H1 (cell line): ENCODE data around the gene PKP3. TPM values are rescaled to one million over a fixed set of nuclear protein-coding genes. Genes with fewer than 3 reads are reported as not detected.

ENCODE experiments used
- CTCF ChIA-PET: fragments of 300-600 bp; sonication (Branson Sonifier 250); formaldehyde crosslinking; loops from one replicate; lab custom pipeline; 2021; ENCODE audit not compliant: partially characterized antibody; lab: Charles Lee
- POLR2A ChIA-PET: fragments of 300-600 bp; sonication (Branson Sonifier 250); formaldehyde crosslinking; loops from one replicate; lab custom pipeline; 2021; ENCODE audit warnings: inconsistent platforms; ENCODE audit not compliant: partially characterized antibody; lab: Charles Lee
- DNase-seq, 2 experiments: peaks; one replicate each; pipeline versions ENCODE4 v3.0.0 to v3.0.0-alpha.2; 2010 to 2022; ENCODE audit warnings: low spot score in 2 of 2, low read depth in 1 of 2, mixed read lengths in 1 of 2
- FAIRE-seq: peaks from 2 replicates; lab custom pipeline; 2011; peaks lifted over from hg19 to GRCh38; lab: Jason Lieb, UNC
- H2AFZ ChIP-seq: 2 replicates; pipeline ENCODE4 v1.8.1; 2012; ENCODE audit warnings: low read length, inconsistent platforms
- H2AK5ac ChIP-seq: 2 replicates; pipeline ENCODE4 v1.6.1; 2013; ENCODE audit warnings: low read depth, low read length
- H2BK120ac ChIP-seq: replicated peaks from 2 replicates; pipeline ENCODE3; 2013; ENCODE audit warnings: low read depth, low read length, inconsistent platforms
- H2BK12ac ChIP-seq: 2 replicates; pipeline ENCODE4 v1.6.1; 2013; ENCODE audit warnings: low read depth, low read length
- H2BK15ac ChIP-seq: 2 replicates; pipeline ENCODE4 v1.6.1; 2013; ENCODE audit warnings: low read length
- H2BK20ac ChIP-seq: 2 replicates; pipeline ENCODE4 v1.6.1; 2013; ENCODE audit warnings: low read length
- H2BK5ac ChIP-seq: 2 replicates; pipeline ENCODE4 v1.6.1; 2013; ENCODE audit warnings: low read depth, low read length
- H3K14ac ChIP-seq: 2 replicates; pipeline ENCODE4 v1.6.1; 2013; ENCODE audit warnings: inconsistent platforms; ENCODE audit not compliant: insufficient read length
- H3K18ac ChIP-seq: 2 replicates; pipeline ENCODE4 v1.6.1; 2013; ENCODE audit warnings: low read length; ENCODE audit errors: extremely low read depth
- H3K23ac ChIP-seq: 2 replicates; pipeline ENCODE4 v1.6.1; 2013; ENCODE audit warnings: inconsistent platforms; ENCODE audit not compliant: insufficient read length
- H3K23me2 ChIP-seq: 2 replicates; pipeline ENCODE4 v1.6.1; 2013; ENCODE audit warnings: low read depth, low read length
- H3K27ac ChIP-seq: 2 replicates; pipeline ENCODE4 v1.6.1; 2011; ENCODE audit warnings: low read depth, low read length, inconsistent platforms
- H3K27me3 ChIP-seq, 4 experiments: replicated peaks in 1 of 4; 1 replicate in 1 of 4; 2 replicates in 3 of 4; pipeline versions ENCODE4 v1.6.1 to v1.8.1; 2011 to 2013; ENCODE audit warnings: low read length in 3 of 4, mild to moderate bottlenecking in 3 of 4, inconsistent platforms in 2 of 4, mixed read lengths in 2 of 4, moderate library complexity in 1 of 4; ENCODE audit not compliant: control insufficient read depth in 3 of 4, insufficient read depth in 3 of 4; ENCODE audit errors: extremely low read depth in 1 of 4
- H3K36me3 ChIP-seq, 4 experiments: 2 replicates each; pipeline versions ENCODE4 v1.6.1 to v1.8.1; 2011 to 2013; ENCODE audit warnings: mild to moderate bottlenecking in 4 of 4, low read length in 3 of 4, moderate library complexity in 2 of 4, control low read depth in 1 of 4, inconsistent platforms in 1 of 4; ENCODE audit not compliant: insufficient read depth in 4 of 4, control insufficient read depth in 2 of 4
- H3K4ac ChIP-seq: replicated peaks from 2 replicates; pipeline ENCODE3; 2013; ENCODE audit warnings: low read length, low read depth, mixed read lengths, inconsistent platforms; ENCODE audit not compliant: insufficient read length
- H3K4me1 ChIP-seq, 4 experiments: replicated peaks in 1 of 4; 1 replicate in 1 of 4; 2 replicates in 3 of 4; pipeline versions ENCODE4 v1.6.1 to v1.8.1; 2011 to 2013; ENCODE audit warnings: low read length in 3 of 4, inconsistent platforms in 2 of 4, mixed read lengths in 1 of 4; ENCODE audit not compliant: insufficient read depth in 4 of 4, control insufficient read depth in 3 of 4
- H3K4me2 ChIP-seq, 2 experiments: 2 replicates each; pipeline versions ENCODE4 v1.6.1 to v1.8.1; 2011 to 2013; ENCODE audit warnings: low read depth in 2 of 2, low read length in 2 of 2, control low read depth in 1 of 2, inconsistent platforms in 1 of 2, mild to moderate bottlenecking in 1 of 2; ENCODE audit not compliant: insufficient read depth in 1 of 2
- H3K4me3 ChIP-seq, 4 experiments: fragments of 200-600, 300-600 bp in 1 of 4; sonication (generic), shearing (Covaris generic), sonication (Bioruptor Twin) in 1 of 4; 2 replicates each; pipeline versions ENCODE4 v1.5.1 to v1.8.1; 2011 to 2016; ENCODE audit warnings: low read length in 4 of 4, low read depth in 3 of 4, control low read depth in 2 of 4, inconsistent platforms in 2 of 4, mild to moderate bottlenecking in 2 of 4, mixed read lengths in 1 of 4, moderate library complexity in 1 of 4; ENCODE audit not compliant: insufficient read depth in 2 of 4; ENCODE audit errors: extremely low read depth in 1 of 4
- H3K56ac ChIP-seq: replicated peaks from 2 replicates; pipeline ENCODE3; 2013; ENCODE audit warnings: low read depth, mild to moderate bottlenecking, mixed read lengths, low read length, inconsistent platforms; ENCODE audit not compliant: insufficient read length
- H3K79me1 ChIP-seq: 2 replicates; pipeline ENCODE4 v1.6.1; 2013; ENCODE audit warnings: low read depth, low read length, control low read depth
- H3K79me2 ChIP-seq, 2 experiments: 2 replicates each; pipeline versions ENCODE4 v1.6.1 to v1.8.1; 2012 to 2013; ENCODE audit warnings: low read length in 2 of 2, mild to moderate bottlenecking in 2 of 2, inconsistent platforms in 1 of 2; ENCODE audit not compliant: insufficient read depth in 2 of 2, control insufficient read depth in 1 of 2
- H3K9ac ChIP-seq, 4 experiments: replicated peaks in 1 of 4; 1 replicate in 1 of 4; 2 replicates in 3 of 4; pipeline versions ENCODE4 v1.6.1 to v1.8.1; 2011 to 2013; ENCODE audit warnings: low read depth in 3 of 4, low read length in 3 of 4, control low read depth in 2 of 4, mild to moderate bottlenecking in 2 of 4, moderate library complexity in 2 of 4, inconsistent platforms in 1 of 4; ENCODE audit errors: extremely low read depth in 1 of 4
- H3K9me3 ChIP-seq, 2 experiments: 2 replicates each; pipeline versions ENCODE4 v1.6.1 to v1.8.1; 2012 to 2013; ENCODE audit warnings: mild to moderate bottlenecking in 2 of 2, moderate library complexity in 2 of 2, control low read depth in 1 of 2, inconsistent platforms in 1 of 2, low read depth in 1 of 2, low read length in 1 of 2, mixed read lengths in 1 of 2; ENCODE audit not compliant: insufficient read depth in 2 of 2
- H4K20me1 ChIP-seq, 2 experiments: replicated peaks in 1 of 2; 2 replicates each; pipeline versions ENCODE3 to v1.8.1; 2011 to 2013; ENCODE audit warnings: inconsistent platforms in 2 of 2, low read length in 2 of 2, mild to moderate bottlenecking in 1 of 2; ENCODE audit not compliant: insufficient read depth in 2 of 2, control insufficient read depth in 1 of 2
- H4K5ac ChIP-seq: 2 replicates; pipeline ENCODE4 v1.6.1; 2013; ENCODE audit warnings: low read length, low read depth, mixed read lengths, inconsistent platforms; ENCODE audit not compliant: insufficient read length
- H4K8ac ChIP-seq: 2 replicates; pipeline ENCODE4 v1.8.0; 2013; ENCODE audit warnings: mild to moderate bottlenecking, moderate library complexity, low read length, inconsistent platforms; ENCODE audit not compliant: insufficient read depth; ENCODE audit errors: extremely low read depth
- H4K91ac ChIP-seq: replicated peaks from 2 replicates; pipeline ENCODE3; 2013; ENCODE audit warnings: low read length, mixed read lengths, inconsistent platforms; ENCODE audit not compliant: insufficient read length
- EGR1 ChIP-seq: IDR thresholded peaks from 2 replicates; pipeline ENCODE4 v1.6.1; 2011; ENCODE audit warnings: low read depth, low read length, borderline replicate concordance
- KDM5A ChIP-seq: fragments of 200-600 bp; IDR thresholded peaks from 2 replicates; pipeline ENCODE4 v1.7.1; 2012; ENCODE audit warnings: mild to moderate bottlenecking, low read length, inconsistent platforms, mixed read lengths
- NRF1 ChIP-seq: IDR thresholded peaks from 2 replicates; pipeline ENCODE4 v1.6.1; 2011; ENCODE audit warnings: mild to moderate bottlenecking, low read depth, low read length, improper control_type of control experiment
- RFX5 ChIP-seq: IDR thresholded peaks from 2 replicates; pipeline ENCODE4 v1.6.1; 2011; ENCODE audit warnings: low read depth, low read length, improper control_type of control experiment, borderline replicate concordance
- YY1 ChIP-seq: IDR thresholded peaks from 2 replicates; pipeline ENCODE4 v1.6.1; 2011; ENCODE audit warnings: low read depth, mild to moderate bottlenecking, low read length
- WGBS, 2 experiments: shearing (Covaris generic) in 1 of 2; methylation state at CpG; one replicate each; pipeline versions ENCODE4 v1.1.6 to v1.1.7; 2013 to 2015; ENCODE audit warnings: low lambda C conversion rate in 2 of 2, mixed read lengths in 2 of 2, inconsistent platforms in 1 of 2, low coverage in 1 of 2, missing lambda C conversion rate in 1 of 2; ENCODE audit not compliant: insufficient replicate concordance in 2 of 2, insufficient coverage in 1 of 2, insufficient read length in 1 of 2; ENCODE audit errors: extremely low coverage in 1 of 2, missing lambda C conversion rate in 1 of 2; 5-methylcytosine and 5-hydroxymethylcytosine counted together
- polyA plus RNA-seq, 7 experiments: library from polyadenylated mRNA; depleted of rRNA in 3 of 7; stranded (reverse) in 5 of 7; unstranded in 2 of 7; fragments of >200 nt in 5 of 7; fragments of 200-250 nt in 2 of 7; gene quantifications; 1 replicate in 5 of 7; 2 replicates in 1 of 7; 4 replicates in 1 of 7; pipeline versions ENCODE4 v1.2.1 to v1.2.3, GENCODE V29; 2011 to 2013; ENCODE audit warnings: missing spikeins in 2 of 7, mixed read lengths in 2 of 7
- total RNA-seq: library from RNA; stranded (reverse); fragmentation: NEBNext Ultra II Directional; extraction: Animal tissue kit (Norgen Biotek cat#: 25700); gene quantifications from 2 replicates; pipeline ENCODE4 v1.2.1, GENCODE V29; 2021

PKP3 gene
- total and polyA plus RNA-seq, 2 of the 8 experiments (the other 6 are each of a cell fraction or from before 2014, with no cell fraction given): 16.7 to 28.7 TPM

DNA sequence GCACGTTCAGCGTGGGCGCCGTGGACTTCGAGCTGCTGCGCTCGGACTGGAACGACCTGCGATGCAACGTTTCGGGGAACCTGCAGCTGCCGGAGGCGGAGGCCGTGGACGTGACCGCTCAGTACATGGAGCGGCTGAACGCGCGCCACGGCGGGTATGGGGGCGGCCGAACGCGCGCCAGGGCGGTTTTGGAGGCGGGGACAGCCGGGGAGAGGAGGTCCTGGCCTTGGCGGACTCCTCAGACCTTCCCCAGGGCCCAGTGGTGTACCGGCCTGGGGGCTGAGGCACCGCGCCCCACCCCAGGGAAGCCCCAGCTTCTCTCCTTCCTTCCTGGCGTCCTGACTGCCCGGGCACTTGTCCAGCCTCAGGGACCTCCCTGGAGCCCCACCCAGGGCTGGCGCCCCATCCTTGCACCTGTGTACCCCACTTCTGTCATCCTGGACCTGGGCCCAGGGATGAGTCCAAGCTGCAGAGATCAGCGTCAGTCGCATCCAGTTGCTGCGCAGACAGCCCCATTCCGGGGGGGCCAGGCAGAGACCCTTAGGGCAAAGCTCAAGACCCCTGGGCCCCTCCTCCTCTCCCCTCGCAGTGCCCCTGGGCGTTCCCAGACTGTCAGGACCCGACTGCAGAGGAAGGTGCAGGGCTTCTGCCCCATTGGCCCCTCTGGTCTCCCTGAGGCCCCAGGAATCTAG is 16.7 kb upstream of the PKP3 start:
- no peaks in the 10 kb centered on the region for H3K9me3 ChIP-seq
- no peak overlapping the region for H3K14ac ChIP-seq
- no peak overlapping the region for H4K5ac ChIP-seq
- no peak overlapping the region for H2BK5ac ChIP-seq
- H3K4me2 ChIP-seq: no peak overlapping the region
- no peak overlapping the region for H2BK15ac ChIP-seq
- H3K23me2 ChIP-seq: no peaks in the 10 kb centered on the region
- H4K8ac ChIP-seq: peak overlapping the region; percentile 68; the same call in 1 of the 2 replicates
- no peak overlapping the region for H3K4ac ChIP-seq
- peaks cover 9 to 61% (median 18%) of the 10 kb centered on the region in 4 experiments; a peak in 7 of 8 replicates for H3K36me3 ChIP-seq
- H2AK5ac ChIP-seq: no peak overlapping the region
- peaks cover 0 to 6% of the 10 kb centered on the region in 2 experiments for H4K20me1 ChIP-seq
- no peak overlapping the region for H2AFZ ChIP-seq
- no peak overlapping the region for H3K9ac ChIP-seq
- H3K27ac ChIP-seq: no peak overlapping the region
- H2BK120ac ChIP-seq: no peak overlapping the region
- DNase-seq: no peak
- H2BK12ac ChIP-seq: no peak overlapping the region
- WGBS, 2 experiments: 95% methylated on average over 40 of the region's 44 CpGs; no CpG with 5 or more reads in 1 of the 2 experiments
- ChIA-PET POLR2A (interaction anchor here (0.8 to 1.8 kb wide), 10 partner anchors 9 to 129 kb away, joined by 3 to 7 read pairs (median 4); partner anchors contain the start of genes PKP3, PTDSS2 and RNH1), CTCF (interaction anchor here (1.3 to 3.0 kb wide), 3 partner anchors 9 to 15 kb away, joined by 3 to 11 read pairs (median 4); no protein-coding TSS in a partner anchor)
- H3K18ac ChIP-seq: no peak overlapping the region
- no peaks in the 10 kb centered on the region for H3K79me1 ChIP-seq
- no peak overlapping the region for H3K23ac ChIP-seq
- no peak for FAIRE-seq
- no peaks in the 10 kb centered on the region for H3K4me1 ChIP-seq
- no peak overlapping the region for H2BK20ac ChIP-seq
- no peaks in the 10 kb centered on the region for H3K27me3 ChIP-seq
- H3K79me2 ChIP-seq: no peaks in the 10 kb centered on the region
- no peak overlapping the region for H4K91ac ChIP-seq
- TF ChIP-seq RFX5: no peak
- TF ChIP-seq NRF1: no peak
- TF ChIP-seq EGR1: no peak
- TF ChIP-seq YY1: no peak
- TF ChIP-seq KDM5A: no peak
- H3K56ac ChIP-seq: no peak overlapping the region
- H3K4me3 ChIP-seq: no peak overlapping the region
